ENCODE results near the gene DDX17.
"Not testable (repeated sequence)": the region's sequence is repeated elsewhere in the genome, so short reads cannot be mapped to it uniquely, and the experiment has no call there.

Gene DDX17

DNA sequence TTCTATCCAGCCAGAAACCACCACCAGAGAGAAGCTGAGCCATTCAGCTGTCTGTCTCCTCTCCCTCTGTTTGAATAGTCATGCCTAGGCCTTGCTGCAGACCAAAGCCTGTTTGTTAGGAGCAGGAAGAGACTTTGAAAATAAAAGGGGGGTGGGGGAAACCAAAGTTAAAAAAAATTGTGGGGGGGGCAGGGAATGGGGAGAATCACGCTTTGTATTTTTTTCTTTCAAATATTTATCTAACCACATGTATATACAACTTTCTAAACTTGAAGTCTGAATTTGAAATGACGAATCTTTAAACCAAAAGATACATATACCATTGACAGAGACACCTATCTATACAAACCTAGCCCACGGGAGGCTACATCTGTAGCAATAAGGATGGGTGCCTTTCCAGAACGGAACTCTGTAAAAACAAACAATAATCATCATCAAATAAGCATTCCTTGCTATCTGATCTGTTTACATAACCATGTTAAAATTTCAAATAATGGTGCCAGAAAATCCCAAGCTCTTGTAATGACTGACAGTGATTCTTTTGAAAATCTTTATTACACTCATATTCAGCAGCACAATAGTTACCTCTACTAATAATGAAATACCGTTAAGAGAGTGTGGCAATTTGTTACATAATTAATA, 14.3 kb downstream of the DDX17 start:
- DNase-seq: no peak

DNA sequence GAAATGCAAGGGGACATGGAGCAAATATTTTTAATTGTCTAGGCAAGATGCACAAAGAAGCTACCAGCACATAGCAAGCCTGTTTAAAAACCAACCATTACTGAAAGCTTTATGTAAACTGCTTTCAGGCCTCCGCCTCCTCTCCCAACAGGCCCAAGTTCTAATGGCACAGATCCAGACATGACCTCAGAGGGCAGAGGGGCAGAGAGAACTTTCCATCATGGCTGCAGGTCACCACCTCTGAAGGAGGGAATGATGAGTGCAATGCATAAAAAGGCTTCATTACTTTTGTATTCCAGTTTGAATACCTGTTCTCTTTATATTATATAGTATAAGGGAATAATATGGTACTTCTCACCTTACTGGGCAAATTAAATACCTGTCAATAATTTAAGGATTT, 15.2 kb downstream of the DDX17 start:
- DNase-seq: no peak

DNA sequence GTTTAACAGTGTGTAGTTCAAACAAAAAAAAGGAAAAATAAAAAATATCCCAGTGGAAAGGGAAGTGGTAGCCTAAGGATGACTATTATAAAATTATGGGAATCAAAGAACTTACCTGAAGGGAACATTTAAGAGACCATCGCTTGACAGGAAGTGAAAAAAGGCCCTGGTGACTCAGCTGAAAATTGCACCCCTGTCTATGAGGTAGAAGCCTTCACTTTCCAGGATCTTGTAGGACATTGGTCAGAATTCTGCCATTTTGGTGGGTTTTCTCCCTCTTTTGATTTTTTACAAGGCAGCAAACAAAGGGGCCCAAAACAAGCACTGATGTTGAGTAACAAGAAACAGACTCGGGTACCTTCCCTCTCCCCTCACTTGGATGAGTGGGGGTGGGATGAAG, 15.6 kb downstream of the DDX17 start:
- DNase-seq: no peak

DNA sequence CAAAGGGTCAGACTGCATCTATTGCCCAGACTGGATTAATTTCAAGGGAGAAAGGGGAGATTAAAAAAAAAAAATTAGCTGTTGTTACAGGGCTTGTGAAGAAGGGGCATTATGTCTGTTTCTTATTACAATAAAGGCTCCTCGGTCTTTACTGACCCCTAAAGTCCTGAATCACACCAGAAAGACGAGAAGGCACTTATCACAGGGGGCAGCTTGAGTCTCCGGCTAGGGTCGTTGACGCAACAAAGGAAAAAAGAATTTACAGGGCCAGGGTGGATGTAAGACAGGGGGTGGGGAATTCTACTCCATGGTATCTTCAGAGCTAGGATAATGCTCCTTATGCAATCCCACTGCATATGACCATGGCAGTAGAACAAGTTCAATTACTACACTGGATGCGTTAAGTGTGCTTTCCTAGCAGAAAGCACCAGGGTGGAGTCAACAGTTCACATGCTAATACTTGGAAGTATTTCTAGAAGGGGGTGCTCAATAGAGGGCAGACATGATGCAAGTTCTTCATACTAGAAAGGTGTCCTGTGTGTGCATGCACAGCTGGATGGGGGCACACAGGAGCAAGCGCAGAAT, 16.5 kb downstream of the DDX17 start:
- DNase-seq: no peak

DNA sequence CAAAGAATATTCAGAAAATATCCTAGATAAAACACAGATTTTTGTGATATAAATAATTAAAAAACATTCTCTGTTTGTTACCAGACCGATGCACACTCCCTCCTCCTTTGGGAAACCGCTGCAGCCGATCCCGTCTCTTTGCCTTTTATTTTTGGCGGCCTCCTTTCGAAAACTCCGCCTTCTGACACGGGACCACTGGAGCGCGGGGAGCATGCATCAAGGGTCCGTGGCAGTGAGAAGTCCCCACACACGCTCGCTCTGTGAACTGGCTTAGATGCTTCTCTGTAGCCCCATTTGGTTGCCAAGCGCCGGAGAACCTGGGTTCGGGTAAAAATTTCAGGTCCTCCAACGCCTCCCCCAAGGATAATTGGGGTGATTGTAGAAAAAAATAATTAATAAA, 17.0 kb downstream of the DDX17 start:
- DNase-seq: no peak

- DNase-seq: no peak
Measured at GRCh38 chr22:38487946-38488345, 18.2 kb downstream of the DDX17 start.

DNA sequence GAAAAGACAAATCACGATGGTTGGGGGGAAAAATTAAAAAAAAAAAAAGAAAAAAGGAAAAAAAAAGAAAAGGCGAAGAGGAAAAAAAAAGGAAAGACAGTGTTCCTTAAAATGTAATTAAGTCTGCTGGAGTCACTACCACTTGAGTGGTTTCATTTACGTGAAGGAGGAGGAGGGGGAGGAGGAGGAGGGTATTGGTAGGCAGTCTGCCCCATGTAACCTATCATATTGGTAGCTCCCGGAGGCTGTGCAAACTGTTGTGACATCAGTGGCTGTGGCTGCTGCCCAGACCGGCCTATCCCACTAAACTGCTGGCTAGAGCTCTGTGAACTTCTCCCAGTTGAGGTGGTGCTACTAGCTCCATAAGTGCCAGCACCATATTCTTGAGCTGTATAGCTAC, 20.3 kb downstream of the DDX17 start:
- DNase-seq: no peak

DNA sequence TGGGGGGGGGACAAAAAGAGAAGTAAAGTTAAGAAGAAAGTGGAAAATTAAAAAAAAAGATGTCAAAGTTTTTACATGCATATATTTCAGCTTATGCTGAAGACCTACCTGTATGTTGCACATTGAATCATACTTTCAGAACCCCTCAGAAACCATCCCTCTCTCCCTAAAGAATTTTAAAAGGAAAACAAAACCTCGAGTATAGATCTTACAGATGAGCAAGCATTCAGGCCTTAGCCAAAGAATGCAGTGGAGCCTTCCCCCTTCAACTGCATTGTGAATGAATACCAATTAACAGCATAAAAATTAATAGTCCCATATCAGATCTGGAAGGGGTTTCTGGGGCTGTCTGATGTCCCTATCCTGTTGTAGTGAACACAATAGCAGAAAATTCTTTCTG, 21.9 kb downstream of the DDX17 start:
- no peak for DNase-seq

DNA sequence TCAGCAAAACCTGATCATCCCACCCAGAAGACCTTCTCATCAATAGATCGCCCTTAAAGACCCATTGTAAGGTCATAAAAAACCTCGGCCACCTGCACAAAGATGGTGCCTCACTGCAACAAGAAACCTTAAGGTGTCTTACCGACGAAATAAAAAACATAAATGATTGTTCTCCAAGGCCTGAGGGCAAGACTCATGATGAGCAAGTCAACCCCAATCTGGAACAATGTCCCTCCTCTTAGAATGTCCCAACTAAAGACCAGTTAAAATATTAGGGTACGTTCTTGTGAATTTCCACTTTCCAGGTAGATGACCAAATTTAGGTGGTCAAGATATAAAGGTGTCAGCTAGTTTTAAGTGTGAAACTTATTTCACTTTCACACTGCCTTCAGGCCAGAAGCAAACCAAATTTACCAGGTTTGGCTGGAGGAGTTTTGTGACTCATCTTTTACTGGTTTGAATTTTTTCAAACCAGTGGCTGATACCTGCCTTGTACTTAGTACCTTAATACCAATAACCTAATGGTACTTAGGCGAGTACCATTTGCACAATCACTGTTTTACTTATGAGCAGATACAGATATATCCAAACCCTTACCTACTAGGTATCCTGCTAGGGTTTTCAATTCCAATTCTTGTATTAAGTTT, 23.3 kb downstream of the DDX17 start:
- DNase-seq: no peak

GRCh38 chr22:38481871-38482332, 24.2 kb downstream of the DDX17 start:
- no peak for DNase-seq

DNA sequence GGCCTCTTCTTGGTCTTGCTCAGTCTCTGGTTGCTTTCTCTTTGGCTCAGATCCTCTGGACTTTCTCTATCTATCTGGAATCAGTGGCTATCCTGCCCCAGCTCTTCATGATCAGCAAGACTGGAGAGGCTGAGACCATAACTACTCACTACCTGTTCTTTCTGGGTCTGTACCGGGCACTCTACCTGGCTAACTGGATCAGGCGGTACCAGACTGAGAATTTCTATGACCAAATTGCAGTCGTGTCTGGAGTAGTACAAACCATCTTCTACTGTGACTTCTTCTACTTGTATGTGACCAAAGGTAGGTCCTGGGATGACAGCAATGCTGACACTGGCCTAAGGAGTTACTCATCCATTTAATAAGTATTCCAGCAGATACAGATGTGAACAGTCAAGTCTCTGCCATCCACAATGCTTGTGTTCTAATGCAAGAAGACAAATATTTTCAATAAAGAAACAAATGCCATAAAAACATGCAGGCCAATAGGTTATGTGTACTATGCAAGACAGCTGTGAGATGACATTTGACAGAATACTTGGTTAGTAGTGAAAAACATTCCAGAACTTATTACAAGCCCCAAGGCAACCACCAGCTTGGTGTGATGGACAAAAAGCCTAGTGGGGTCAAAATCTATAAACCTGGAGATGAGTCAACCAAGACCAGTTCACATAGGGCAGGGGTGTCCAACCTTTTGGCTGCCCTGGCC, 24.8 kb downstream of the DDX17 start:
- DNase-seq: no peak

GRCh38 chr22:38479096-38479837, 26.8 kb downstream of the DDX17 start:
- no peak for DNase-seq

DNA sequence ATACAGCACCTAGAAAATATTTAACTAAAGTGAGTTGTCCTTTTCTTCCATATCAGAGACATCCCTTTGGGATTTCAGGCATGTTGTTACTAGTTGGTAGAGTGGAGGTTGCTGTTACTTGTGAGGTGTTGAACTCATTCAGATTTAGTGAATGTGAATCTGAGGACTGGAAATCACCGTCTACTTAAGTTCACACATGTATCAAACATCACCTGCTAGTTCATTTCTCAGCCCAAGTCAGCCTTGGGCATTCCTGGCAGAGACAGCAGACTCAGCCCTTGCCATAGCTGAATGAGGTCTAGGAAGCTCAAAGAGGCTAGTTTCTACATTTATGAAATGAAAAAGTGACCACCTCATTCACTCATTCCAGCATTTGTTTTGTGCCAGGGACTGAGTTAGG, 28.5 kb downstream of the DDX17 start:
- no peak for DNase-seq

- DNase-seq: no peak
Measured at GRCh38 chr22:38474003-38474607, 32.0 kb downstream of the DDX17 start.

DNA sequence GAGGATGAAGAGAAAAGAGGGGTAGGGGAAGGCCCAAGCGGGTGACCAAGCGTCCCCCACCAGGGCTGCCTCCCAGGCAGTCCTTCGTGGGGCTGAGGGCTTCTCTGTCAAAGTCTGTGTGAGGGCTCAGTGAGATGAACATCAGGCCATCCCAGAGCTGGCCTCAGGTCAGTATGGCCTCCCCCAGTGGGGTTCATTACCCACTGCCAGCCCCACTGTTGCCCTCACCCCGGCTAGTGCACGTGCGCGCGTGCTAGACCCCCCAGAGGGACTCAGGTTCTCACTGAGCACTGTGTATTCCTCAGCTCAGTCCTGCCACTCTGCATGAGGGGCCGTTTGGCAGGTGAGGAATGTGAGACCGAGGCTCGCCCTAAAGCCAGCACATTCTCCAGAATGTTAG, 34.9 kb downstream of the DDX17 start:
- DNase-seq: no peak

DNA sequence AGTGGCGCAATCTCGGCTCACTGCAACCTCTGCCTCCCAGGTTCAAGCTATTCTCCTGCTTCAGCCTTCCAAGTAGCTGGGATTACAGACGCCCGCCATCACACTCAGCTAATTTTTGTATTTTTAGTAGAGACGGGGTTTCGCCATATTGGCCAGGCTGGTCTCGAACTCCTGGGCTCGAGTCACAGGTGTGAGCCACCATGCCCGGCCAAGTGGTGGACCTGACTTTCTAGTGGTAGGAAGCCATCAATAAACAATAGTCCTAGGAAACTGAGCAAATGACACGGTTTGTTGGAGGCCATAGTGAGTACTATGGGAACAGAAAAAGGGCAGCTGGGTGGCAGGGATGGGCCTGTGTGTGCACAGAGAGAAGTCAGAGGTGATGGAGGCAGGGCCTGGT, 35.9 kb downstream of the DDX17 start:
- not testable (repeated sequence) for DNase-seq

DNA sequence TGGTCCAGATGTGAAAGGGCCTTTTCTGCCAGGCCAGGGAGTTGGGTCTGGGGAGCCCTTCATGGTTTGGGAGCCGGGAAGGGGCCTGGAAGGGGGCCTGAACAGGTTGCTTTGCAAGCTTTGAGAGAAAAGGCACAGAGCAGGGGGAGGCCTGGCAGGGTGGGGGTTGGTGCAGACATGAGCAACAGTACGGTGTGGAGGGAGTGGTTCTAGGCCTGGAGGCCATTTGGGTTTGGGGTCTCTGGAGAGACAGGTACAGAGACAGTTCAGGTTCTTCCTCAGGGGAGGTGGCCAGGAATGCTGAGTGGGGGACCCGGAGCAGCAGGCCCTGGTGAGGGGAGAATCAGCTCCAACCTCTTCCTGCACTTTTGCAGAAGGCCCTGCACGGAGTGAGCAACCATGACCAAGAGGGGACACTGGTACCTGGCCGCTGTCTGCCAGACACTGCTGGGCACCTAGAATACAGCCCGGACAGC, 36.8 kb downstream of the DDX17 start:
- no peak for DNase-seq

DNA sequence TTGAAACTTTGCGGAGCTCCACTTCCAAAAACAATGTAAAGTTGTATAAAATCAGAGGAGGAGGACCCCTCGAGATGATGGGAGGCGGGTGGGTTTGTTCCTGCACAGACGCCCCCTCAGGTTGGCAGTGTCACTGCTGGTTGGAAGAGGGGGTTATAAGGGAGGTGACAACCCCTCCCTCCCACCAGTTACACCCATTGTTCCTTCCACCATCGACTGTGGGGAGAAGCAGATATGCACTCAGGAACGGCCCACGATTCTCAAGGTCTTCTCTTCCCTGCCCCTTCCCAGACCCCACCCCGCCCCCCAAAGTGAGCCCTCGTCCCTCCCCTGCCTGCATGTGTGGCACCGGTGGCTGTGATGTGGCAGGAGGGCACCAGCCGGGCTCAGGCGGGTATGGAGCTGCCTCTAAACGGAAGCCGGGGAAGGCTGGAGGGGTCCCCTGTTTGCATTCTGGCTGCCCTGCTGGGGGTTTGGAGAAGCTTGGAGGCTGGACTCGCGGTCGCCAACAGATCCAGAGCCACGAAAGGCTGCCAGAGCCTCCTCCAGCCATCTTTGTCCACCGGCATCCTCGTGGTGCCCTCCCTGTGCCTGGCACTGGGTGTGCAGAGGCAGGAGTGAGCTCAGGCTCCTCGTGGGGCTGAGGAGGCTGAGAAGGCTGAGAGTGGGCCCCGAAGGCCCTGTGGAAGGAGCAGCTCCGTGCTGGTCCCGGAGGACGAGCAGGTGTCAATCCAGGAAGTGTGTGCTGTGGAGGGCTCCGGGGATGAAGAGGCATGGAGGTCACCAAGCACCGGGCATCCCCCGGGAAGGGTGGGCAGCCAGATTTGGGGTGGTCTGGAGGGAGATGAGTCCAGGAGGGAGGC, 37.4 kb downstream of the DDX17 start:
- DNase-seq: no peak

DNA sequence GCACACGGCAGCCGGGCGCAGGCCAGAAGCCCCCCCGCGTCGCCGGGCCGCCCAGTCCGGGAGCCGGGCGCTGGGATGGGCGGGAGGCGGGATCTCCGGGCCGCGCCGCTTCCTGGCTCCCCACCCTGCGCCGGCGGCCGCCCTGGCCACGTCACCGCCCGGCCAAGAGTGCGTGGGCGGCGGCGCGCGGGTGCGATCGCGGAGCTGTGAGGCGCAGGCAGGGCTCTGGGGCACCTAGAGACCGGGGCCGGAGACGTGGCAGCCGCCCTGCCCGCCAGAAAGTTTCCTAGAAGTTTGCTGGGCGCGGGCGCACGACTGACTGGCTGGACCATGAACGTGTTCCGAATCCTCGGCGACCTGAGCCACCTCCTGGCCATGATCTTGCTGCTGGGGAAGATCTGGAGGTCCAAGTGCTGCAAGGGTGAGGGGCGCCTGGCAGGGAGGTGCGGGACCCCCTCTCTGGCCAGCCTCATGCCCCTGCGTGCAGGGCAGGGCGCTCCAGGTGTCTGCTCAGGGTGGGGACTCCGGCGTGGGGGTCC, 38.1 kb downstream of the DDX17 start, which contains the start of gene KDELR3:
KDELR3 (plus strand) TSS at position 193 of the 539 bp plus-strand sequence; CDS start at position 331, 138 bp downstream.
- peak; percentile 62 for DNase-seq

- DNase-seq: no peak
Measured at GRCh38 chr22:38467438-38467903, 38.6 kb downstream of the DDX17 start.
